GM19468 (cell line): ENCODE results near the gene MARCHF9.
A peak's percentile ranks its signal among the peaks of the same experiment; 100 is the strongest.

Experiments
- ATAC-seq: cut with Tn5 transposase; IDR thresholded peaks from one replicate; pipeline ENCODE4 v1.9.1; 2021; ENCODE audit warnings: mild to moderate bottlenecking, moderate library complexity, moderate number of reproducible peaks; ENCODE audit not compliant: unreplicated experiment; ENCODE audit errors: extremely low read depth

Gene MARCHF9

GRCh38 chr12:57736741-57737466, 18.0 kb upstream of the MARCHF9 start:
- no peak for ATAC-seq

- no peak for ATAC-seq
Observed at GRCh38 chr12:57737467-57738460, 17.1 kb upstream of the MARCHF9 start.

DNA sequence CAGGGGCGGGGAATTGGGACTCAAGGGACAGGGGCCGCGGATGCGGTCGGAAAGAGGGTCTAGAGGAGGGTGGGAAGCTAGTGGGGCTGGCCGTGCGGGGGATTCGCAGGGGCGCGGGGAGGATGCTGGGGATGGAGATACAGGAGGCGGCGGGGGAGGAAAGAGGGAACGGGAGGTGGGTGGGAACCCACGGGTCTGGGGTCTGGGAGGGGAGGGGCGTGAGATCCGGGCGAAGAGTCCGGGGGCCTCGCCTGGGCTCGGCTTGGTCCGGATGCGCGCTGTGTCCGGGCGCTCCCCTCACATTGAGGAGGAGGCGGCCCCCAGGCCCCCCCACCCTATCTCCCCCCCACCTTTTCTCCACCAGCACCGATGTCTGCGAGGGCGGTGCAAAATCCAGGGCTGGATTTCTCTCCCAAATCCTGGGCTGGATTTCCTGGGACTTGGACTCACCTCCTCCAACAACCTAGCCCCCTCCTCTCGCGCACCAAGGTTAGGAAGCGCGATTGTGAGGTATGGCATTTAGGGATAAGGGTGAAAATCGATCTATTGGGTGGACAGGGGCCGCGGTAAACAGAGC, 16.2 kb upstream of the MARCHF9 start, which contains the start of gene AGAP2:
Gene AGAP2, minus strand, starts transcription at position 82 of the 577 bp plus-strand sequence. CDS start 496 bp downstream, outside the sequence.
- no peak for ATAC-seq

- ATAC-seq: no peak
Observed at GRCh38 chr12:57739387-57739786, 15.5 kb upstream of the MARCHF9 start.

DNA sequence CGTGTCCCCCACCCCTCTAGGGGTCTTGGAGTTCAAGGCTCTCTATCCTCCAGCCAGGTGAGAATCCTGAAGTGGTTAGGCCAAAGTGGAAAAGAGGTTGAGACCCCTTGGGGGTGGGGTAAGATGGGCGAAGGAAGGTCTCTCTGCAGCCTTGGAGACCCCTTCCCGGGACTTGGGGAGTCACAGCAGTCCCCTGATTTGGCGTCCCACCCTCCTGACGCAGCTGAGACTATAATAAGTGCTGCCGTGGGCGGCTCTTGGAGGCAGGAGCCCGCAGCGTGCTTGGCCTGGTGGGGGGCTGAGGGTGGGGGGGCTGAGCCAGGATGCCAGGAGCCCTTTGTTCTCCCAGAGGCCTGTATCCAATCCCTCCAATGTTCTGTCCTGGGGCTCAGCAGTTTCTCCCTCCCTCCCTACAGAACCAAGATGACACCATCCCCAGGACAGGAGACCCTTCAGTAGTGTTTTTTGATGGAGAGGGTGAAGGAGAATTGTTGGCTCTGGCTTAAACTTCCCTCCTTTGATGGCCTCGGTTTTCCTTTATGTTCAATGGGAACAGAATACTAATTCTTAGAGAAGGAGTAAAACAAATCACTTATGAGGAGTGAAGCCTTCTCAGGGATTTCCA, 14.9 kb upstream of the MARCHF9 start:
- no peak for ATAC-seq

- ATAC-seq: peak; percentile 38
Observed at GRCh38 chr12:57740656-57741412, 14.1 kb upstream of the MARCHF9 start.

GRCh38 chr12:57741413-57741789, 13.5 kb upstream of the MARCHF9 start:
- ATAC-seq: no peak

- peak; percentile 36 for ATAC-seq
Observed at GRCh38 chr12:57741844-57742738, 12.8 kb upstream of the MARCHF9 start.

GRCh38 chr12:57743769-57744168, 11.1 kb upstream of the MARCHF9 start:
- no peak for ATAC-seq

GRCh38 chr12:57744194-57744776, 10.6 kb upstream of the MARCHF9 start:
- no peak for ATAC-seq

GRCh38 chr12:57744777-57745484, 10.0 kb upstream of the MARCHF9 start, which contains the start of gene TSPAN31:
TSPAN31 (plus strand) TSS chr12:57745039; CDS start chr12:57745155, 116 bp downstream.
- peak; percentile 70 for ATAC-seq

GRCh38 chr12:57745485-57745881, 9.4 kb upstream of the MARCHF9 start:
- ATAC-seq: no peak

- no peak for ATAC-seq
Observed at GRCh38 chr12:57746025-57746424, 8.9 kb upstream of the MARCHF9 start.

DNA sequence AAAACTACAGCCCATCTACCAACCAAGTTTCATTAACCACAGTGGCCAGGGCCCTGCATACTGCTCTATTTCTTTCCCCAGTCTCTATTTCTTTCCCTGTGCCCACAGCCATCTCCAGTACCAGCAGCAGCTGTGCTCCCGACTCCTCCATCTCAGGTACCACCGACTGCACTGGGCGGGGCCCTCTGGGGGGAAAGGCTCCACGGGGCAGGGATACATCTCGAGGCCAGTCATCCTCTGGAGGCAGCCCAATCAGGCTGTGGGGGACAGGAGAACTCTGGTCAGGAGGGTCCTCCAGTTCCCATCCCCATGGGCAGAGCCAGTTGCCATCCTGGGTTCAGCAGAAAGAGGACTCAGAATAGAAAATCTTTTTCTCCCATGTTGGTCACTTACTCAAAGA, 5.8 kb upstream of the MARCHF9 start:
- ATAC-seq: no peak

- ATAC-seq: no peak
Observed at GRCh38 chr12:57750561-57751431, 4.1 kb upstream of the MARCHF9 start.

- no peak for ATAC-seq
Observed at GRCh38 chr12:57751432-57751787, 3.5 kb upstream of the MARCHF9 start.
